Spleen (tissue), 13 donors: ENCODE measurements around the gene TSC22D1. TPM values are rescaled to one million over a fixed set of nuclear protein-coding genes. Genes with fewer than 3 reads are reported as not detected.

Experiments
- DNase-seq: peaks from one replicate; pipeline ENCODE4 v3.0.0-alpha.2; 2020
- H3K27ac ChIP-seq, 8 donors: fragments of 200-600 bp; sonication (generic) in 7 of 8; 1 replicate in 4 of 8; 2 replicates in 4 of 8; pipeline versions ENCODE4 v1.5.0 to v1.8.0; 2016 to 2021; ENCODE audit warnings: inconsistent platforms in 4 of 8, mild to moderate bottlenecking in 4 of 8, moderate library complexity in 1 of 8
- H3K27me3 ChIP-seq, 7 donors: fragments of 200-600 bp; sonication (generic) in 6 of 7; replicated peaks in 1 of 7; 1 replicate in 4 of 7; 2 replicates in 3 of 7; pipeline versions ENCODE4 v1.5.0 to v1.8.0; 2016 to 2021; ENCODE audit warnings: inconsistent platforms in 3 of 7, mild to moderate bottlenecking in 1 of 7
- H3K36me3 ChIP-seq, 6 donors: fragments of 200-600 bp; sonication (generic) in 5 of 6; 1 replicate in 4 of 6; 2 replicates in 2 of 6; pipeline versions ENCODE4 v1.5.0 to v1.8.0; 2016 to 2021; ENCODE audit warnings: inconsistent platforms in 2 of 6
- H3K4me1 ChIP-seq, 6 donors: fragments of 200-600 bp; sonication (generic) in 5 of 6; 1 replicate in 3 of 6; 2 replicates in 3 of 6; pipeline versions ENCODE4 v1.5.0 to v1.8.0; 2016 to 2021; ENCODE audit warnings: inconsistent platforms in 3 of 6
- H3K4me3 ChIP-seq, 8 donors: fragments of 200-600 bp; sonication (generic) in 7 of 8; 1 replicate in 4 of 8; 2 replicates in 4 of 8; pipeline versions ENCODE4 v1.5.0 to v1.8.0; 2016 to 2021; ENCODE audit warnings: inconsistent platforms in 4 of 8, mild to moderate bottlenecking in 4 of 8, moderate library complexity in 2 of 8
- H3K9me3 ChIP-seq, 8 donors: fragments of 200-600 bp; sonication (generic) in 7 of 8; 1 replicate in 4 of 8; 2 replicates in 4 of 8; pipeline versions ENCODE4 v1.5.0 to v1.8.0; 2016 to 2021; ENCODE audit warnings: inconsistent platforms in 4 of 8
- POLR2A ChIP-seq, 3 donors: fragments of 450-650 bp; IDR thresholded peaks; one replicate each; pipeline ENCODE4 v1.5.1; 2017; ENCODE audit warnings: antibody characterized with exemption in 3 of 3, mild to moderate bottlenecking in 1 of 3
- POLR2AphosphoS5 ChIP-seq, 3 donors: sonication (generic); formaldehyde crosslinking; IDR thresholded peaks; one replicate each; pipeline ENCODE4 v1.5.1; 2017; ENCODE audit warnings: antibody characterized with exemption in 3 of 3
- WGBS, 5 donors: extraction: QIAGEN DNeasy Blood & Tissue Kit in 3 of 5; methylation state at CpG; one replicate each; pipeline versions ENCODE4 v1.1.5 to v1.1.7; 2013 to 2018; 5-methylcytosine and 5-hydroxymethylcytosine counted together
- intact Hi-C: fragments of 100-400 bp; cut with DNase I; formaldehyde crosslinking; loops from one replicate; pipeline ENCODE4 v1.15.0; 2023; ENCODE audit warnings: low total_unique reads
- long read RNA-seq, 2 donors: transcript quantifications; one replicate each; lab custom pipeline, GENCODE V29; 2026
- polyA plus RNA-seq, 3 donors: library from polyadenylated mRNA; stranded (reverse); fragments of 200-250 nt; gene quantifications; one replicate each; pipeline ENCODE4 v1.2.1, GENCODE V29; 2013
- total RNA-seq, 7 donors: library from RNA; depleted of rRNA in 3 of 7; stranded (reverse); fragments of >200 nt in 3 of 7; fragmentation: NEBNext Ultra II Directional in 4 of 7; extraction: Animal tissue kit (Norgen Biotek cat#: 25700) in 4 of 7; gene quantifications; one replicate each; pipeline versions ENCODE4 v1.1.0 to v1.2.1, GENCODE V29; 2016 to 2021
- TF ChIP-seq, protein P1 (sequence below), 11 experiments: fragments of 200-600 bp in 7 of 11; fragments of 450-650 bp in 4 of 11; sonication (generic) in 4 of 11; IDR thresholded peaks in 8 of 11; conservative IDR thresholded peaks in 3 of 11; 1 replicate in 7 of 11; 2 replicates in 4 of 11; pipeline versions ENCODE4 v1.4.0 to v1.8.0; 2016 to 2021; ENCODE audit warnings: antibody characterized with exemption in 11 of 11, inconsistent platforms in 4 of 11, mild to moderate bottlenecking in 1 of 11
- donor health status: healthy with polysubstance abuse.
- donor health status: DM: no; HTN: no; CAD: no; lungs with moderate emphysema.
- donor health status: DM: no; HTN: no; CAD: no.
- donor health status: Bipolar disorder and iron deficiency.
- donor health status: healthy.
- donor health status: DM: no; HTN: no; CAD: no.
- donor health status: DM: yes; HTN: yes; CAD: no.

TSC22D1 gene
- 10 to 100 TPM; 35.9 to 66.3 (median 52.6) TPM for total RNA-seq
- 10 to 100 TPM; 14.3 to 31.8 (median 30.0) TPM for polyA plus RNA-seq
- long read RNA-seq, donor 1, full-length matches to known transcripts: 92 of 92 reads
- long read RNA-seq, donor 1, partial matches to known transcripts: 0 of 92 reads
- long read RNA-seq, donor 1, other reads (novel, unspliced or antisense): 0 of 92 reads
- long read RNA-seq, donor 2, full-length matches to known transcripts: 65 of 65 reads
- long read RNA-seq, donor 2, partial matches to known transcripts: 0 of 65 reads
- long read RNA-seq, donor 2, other reads (novel, unspliced or antisense): 0 of 65 reads

DNA sequence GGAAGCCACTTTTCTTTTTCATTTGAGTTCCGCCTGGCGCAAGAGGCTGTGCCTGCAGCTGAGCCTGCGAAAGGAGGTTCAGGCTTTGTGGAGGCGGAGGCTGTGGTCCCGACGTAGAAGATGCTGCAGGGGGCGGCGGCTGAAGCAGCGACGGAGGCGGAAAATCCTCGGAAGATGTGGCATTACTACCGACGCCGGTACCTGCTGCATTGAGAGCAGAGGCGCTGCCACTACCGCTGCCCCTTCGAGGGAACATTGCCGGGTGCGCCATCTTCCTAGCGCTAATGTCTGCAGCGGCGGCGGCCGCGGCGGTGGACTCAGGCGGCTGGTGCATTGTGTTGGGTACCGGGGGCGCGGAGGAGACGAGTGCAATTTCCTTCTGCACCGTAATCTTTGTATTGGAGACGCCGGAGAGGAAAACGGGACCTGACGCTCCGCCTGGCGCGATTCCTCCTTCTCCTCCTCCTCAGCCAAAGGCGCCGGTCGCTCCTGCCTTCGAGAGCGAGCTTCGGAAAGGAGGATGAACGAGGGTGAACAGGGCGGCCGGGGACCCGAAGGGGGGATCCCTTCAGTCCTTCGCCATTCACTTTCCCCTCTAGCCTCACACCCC lies at the start of gene TSC22D1:
TSS of gene TSC22D1 (minus strand) at position 590 of the 610 bp plus-strand sequence. CDS start at position 334, 256 bp downstream.
- H3K36me3 ChIP-seq: peaks cover 0 to 5% (median 0%) of the 10 kb centered on the region in 6 donors
- no peaks in the 10 kb centered on the region for H3K9me3 ChIP-seq
- H3K4me3 ChIP-seq: peak within 1 kb of the TSS; percentile 67 to 89 (median 86)
- H3K27ac ChIP-seq: peak within 1 kb of the TSS; percentile 89 to 98 (median 96)
- peaks cover 14 to 69% (median 42%) of the 10 kb centered on the region in 6 donors for H3K4me1 ChIP-seq
- no peaks in the 10 kb centered on the region for H3K27me3 ChIP-seq
- 0% methylated on average over 20 to 51 of the region's 51 CpGs for WGBS, 5 donors
- intact Hi-C loops: loop anchor here (10.0 kb wide), 2 partner anchors 91 to 339 kb away; no protein-coding TSS in a partner anchor
- peak; percentile 48 to 74 (median 67) for TF ChIP-seq POLR2AphosphoS5 (IDR thresholded peaks at IDR 0.05)
- TF ChIP-seq, protein P1, sequence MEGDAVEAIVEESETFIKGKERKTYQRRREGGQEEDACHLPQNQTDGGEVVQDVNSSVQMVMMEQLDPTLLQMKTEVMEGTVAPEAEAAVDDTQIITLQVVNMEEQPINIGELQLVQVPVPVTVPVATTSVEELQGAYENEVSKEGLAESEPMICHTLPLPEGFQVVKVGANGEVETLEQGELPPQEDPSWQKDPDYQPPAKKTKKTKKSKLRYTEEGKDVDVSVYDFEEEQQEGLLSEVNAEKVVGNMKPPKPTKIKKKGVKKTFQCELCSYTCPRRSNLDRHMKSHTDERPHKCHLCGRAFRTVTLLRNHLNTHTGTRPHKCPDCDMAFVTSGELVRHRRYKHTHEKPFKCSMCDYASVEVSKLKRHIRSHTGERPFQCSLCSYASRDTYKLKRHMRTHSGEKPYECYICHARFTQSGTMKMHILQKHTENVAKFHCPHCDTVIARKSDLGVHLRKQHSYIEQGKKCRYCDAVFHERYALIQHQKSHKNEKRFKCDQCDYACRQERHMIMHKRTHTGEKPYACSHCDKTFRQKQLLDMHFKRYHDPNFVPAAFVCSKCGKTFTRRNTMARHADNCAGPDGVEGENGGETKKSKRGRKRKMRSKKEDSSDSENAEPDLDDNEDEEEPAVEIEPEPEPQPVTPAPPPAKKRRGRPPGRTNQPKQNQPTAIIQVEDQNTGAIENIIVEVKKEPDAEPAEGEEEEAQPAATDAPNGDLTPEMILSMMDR (IDR thresholded peaks at IDR 0.05 in 8 of 11, conservative IDR thresholded peaks at IDR 0.05 in 3 of 11): peak in 1 of 11 experiments; percentile 27
- no peak for TF ChIP-seq POLR2A (IDR thresholded peaks at IDR 0.05)
- peak; percentile 89 for DNase-seq

DNA sequence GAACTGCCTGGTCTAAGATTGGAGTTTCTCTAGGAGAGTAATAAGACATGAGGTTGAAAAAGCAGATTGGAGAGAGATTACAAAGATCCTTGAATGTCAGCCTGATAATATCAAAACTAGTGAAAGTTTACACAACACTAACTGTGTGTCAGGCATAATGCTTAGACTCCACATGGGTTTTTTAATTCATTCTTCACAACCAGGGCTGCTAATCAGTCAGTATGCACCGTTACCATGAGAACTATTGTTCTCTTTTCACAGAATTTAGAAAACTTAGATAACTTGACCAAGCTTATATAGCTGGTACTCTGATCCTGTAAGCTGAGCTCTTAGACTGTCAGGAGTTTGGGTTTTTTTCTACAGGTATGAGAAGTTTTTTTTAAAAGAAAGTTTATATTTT lies 46.6 kb upstream of the TSC22D1 start:
- WGBS, 5 donors: 69 to 88% (median 86%) methylated on average over 1 of the region's 1 CpG
- no peaks in the 10 kb centered on the region for H3K4me1 ChIP-seq
- no peaks in the 10 kb centered on the region for H3K36me3 ChIP-seq
- no peaks in the 10 kb centered on the region for H3K9me3 ChIP-seq
- no peak for DNase-seq
- no peak overlapping the region for H3K4me3 ChIP-seq
- peaks cover 0 to 3% (median 0%) of the 10 kb centered on the region in 7 donors for H3K27me3 ChIP-seq
- intact Hi-C loops: no loop called here
- TF ChIP-seq POLR2AphosphoS5 (IDR thresholded peaks at IDR 0.05) (no peak), POLR2A (IDR thresholded peaks at IDR 0.05) (no peak)
- TF ChIP-seq, protein P1 (IDR thresholded peaks at IDR 0.05 in 8 of 11, conservative IDR thresholded peaks at IDR 0.05 in 3 of 11): no peak
- H3K27ac ChIP-seq: no peak overlapping the region

DNA sequence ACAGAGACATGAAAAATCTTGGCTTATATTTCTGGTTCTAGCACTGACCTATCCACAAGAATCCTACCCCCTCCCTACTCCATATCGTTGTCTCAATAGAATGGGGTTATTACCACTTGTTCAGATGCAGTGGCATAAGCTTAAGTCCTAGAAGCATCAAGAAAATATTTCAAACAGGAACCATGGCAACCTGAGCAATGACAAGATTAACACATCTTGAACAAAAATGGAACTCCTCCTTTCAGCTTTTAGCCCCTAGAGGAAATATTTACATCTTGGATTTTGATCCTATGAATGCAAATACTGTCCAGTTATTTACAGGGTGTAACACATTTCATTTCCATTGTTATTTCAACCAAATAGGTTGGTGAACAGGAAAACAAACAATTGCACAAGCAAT lies 46.1 kb upstream of the TSC22D1 start:
- no peaks in the 10 kb centered on the region for H3K4me1 ChIP-seq
- no peaks in the 10 kb centered on the region for H3K36me3 ChIP-seq
- TF ChIP-seq, protein P1 (IDR thresholded peaks at IDR 0.05 in 8 of 11, conservative IDR thresholded peaks at IDR 0.05 in 3 of 11): no peak
- no peak for TF ChIP-seq POLR2AphosphoS5 (IDR thresholded peaks at IDR 0.05)
- no peak for TF ChIP-seq POLR2A (IDR thresholded peaks at IDR 0.05)
- H3K4me3 ChIP-seq: no peak overlapping the region
- 57 to 82% (median 69%) methylated on average over 1 of the region's 1 CpG for WGBS, 5 donors
- intact Hi-C loops: no loop called here
- no peaks in the 10 kb centered on the region for H3K9me3 ChIP-seq
- H3K27me3 ChIP-seq: peaks cover 0 to 3% (median 0%) of the 10 kb centered on the region in 7 donors
- H3K27ac ChIP-seq: no peak overlapping the region
- no peak for DNase-seq

DNA sequence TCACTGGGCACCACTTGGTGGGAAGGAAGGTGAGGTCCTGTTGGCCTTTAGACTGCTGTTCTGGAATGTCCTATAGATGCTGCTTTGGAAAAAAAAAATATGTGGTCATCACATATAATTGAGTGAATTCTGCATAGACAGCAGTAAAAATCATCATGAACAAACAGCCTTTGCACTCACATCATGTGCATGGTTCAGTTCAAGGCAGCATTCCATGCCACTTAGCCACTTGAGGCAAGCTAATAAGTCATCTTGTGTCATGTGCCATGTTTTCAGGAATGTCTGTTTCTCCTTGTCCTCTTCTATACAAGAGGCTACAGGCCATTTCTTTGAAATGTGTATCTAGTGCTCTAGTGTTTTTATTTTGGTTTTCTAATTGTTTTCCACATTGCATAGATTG lies 43.9 kb upstream of the TSC22D1 start:
- Histone ChIP-seq H3K36me3 (no peaks in the 10 kb centered on the region), H3K4me1 (no peaks in the 10 kb centered on the region), H3K4me3 (no peak overlapping the region), H3K9me3 (no peaks in the 10 kb centered on the region), H3K27ac (no peak overlapping the region), H3K27me3 (peaks cover 0 to 3% (median 0%) of the 10 kb centered on the region in 7 donors)
- intact Hi-C loops: no loop called here
- DNase-seq: no peak
- TF ChIP-seq POLR2A (IDR thresholded peaks at IDR 0.05): no peak
- TF ChIP-seq, protein P1 (IDR thresholded peaks at IDR 0.05 in 8 of 11, conservative IDR thresholded peaks at IDR 0.05 in 3 of 11): no peak
- TF ChIP-seq POLR2AphosphoS5 (IDR thresholded peaks at IDR 0.05): no peak
